ENCODE measurements around the gene FZD10.

FZD10 gene

DNA sequence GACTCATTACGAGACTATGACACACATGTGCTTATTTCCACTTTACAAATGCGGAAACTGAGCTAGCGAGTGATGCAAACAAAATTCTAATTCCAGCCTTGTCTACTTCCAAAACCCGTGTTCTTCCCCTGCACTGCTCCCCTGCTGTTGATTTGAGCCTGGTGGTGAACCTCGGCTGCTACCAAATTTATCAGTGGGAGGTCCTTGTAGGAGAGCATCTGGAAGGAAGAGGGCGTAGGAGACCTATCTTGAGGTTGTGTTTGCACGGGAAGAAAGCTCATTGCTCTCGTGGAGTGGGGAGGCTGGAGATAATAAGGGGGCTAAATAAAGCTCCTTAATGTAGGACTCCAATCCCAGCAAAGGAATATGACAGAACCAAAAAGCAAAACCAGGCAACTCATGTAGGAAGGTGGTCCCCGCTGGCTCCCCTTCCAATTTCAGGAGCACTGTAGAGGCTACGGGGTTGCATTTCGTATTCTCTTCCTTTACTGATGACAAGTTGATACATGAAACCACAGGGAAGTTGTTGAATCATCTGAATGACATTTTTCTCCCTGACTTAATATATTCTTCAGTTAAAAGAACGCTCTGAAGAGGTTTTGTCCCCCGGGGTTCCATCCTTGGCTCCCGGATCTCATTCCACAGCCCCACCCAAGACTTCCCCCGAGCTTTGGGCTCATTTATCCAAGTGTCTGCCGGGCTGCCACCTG lies 52.6 kb downstream of the FZD10 start:
- no peak for DNase-seq

Data from activated T-cell treated with anti-CD3 and anti-CD28 coated beads, Interleukin-2, amount 50 U/mL, for 1 hour (primary cell).